ENCODE results near the gene EDEM3. TPM values are rescaled to one million over a fixed set of nuclear protein-coding genes. Genes with fewer than 3 reads are reported as not detected.

EDEM3 gene
- polyA plus RNA-seq, 2 of the 4 experiments (the other 2 are of a cell fraction): 10.5 to 24.2 TPM

GRCh38 chr1:184771190-184771691, 16.6 kb upstream of the EDEM3 start:
- H3K27ac ChIP-seq: no peak overlapping the region
- WGBS (ENCODE audit: missing lambda C conversion rate): 59% methylated on average over 7 of the region's 7 CpGs
- ChIA-PET POLR2A (interaction anchor here (0.7 kb wide), 1 partner anchor 910 kb away, joined by 3 read pairs; no protein-coding TSS in a partner anchor), CTCF (no interaction called here)
- H3K4me3 ChIP-seq: no peak overlapping the region
- FAIRE-seq (no peak), DNase-seq (ENCODE audit: low read depth in 1 of 2, low spot score in 1 of 2) (no peak), ATAC-seq (no peak)
- H3K4me1 ChIP-seq: no peaks in the 10 kb centered on the region
- no peaks in the 10 kb centered on the region for H3K9me3 ChIP-seq
- no peak overlapping the region for H3K4me2 ChIP-seq
- TF ChIP-seq MYC (IDR thresholded peaks at IDR 0.05; ENCODE audit: borderline replicate concordance, low read length) (no peak), MAX (IDR thresholded peaks at IDR 0.05) (no peak), PHF8 (IDR thresholded peaks at IDR 0.05; ENCODE audit: borderline replicate concordance, low read depth) (no peak), HES2 (IDR thresholded peaks at IDR 0.05) (no peak), USF2 (IDR thresholded peaks at IDR 0.05) (no peak), RARB (CRISPR knock-in tag; IDR thresholded peaks at IDR 0.05) (no peak), KDM1A (IDR thresholded peaks at IDR 0.05; ENCODE audit: low read depth) (no peak), HEYL (CRISPR knock-in tag; IDR thresholded peaks at IDR 0.05) (no peak), GATA3 (IDR thresholded peaks at IDR 0.05; ENCODE audit: borderline replicate concordance) (no peak), EHMT2 (IDR thresholded peaks at IDR 0.05; ENCODE audit: low read depth) (no peak), PBX3 (IDR thresholded peaks at IDR 0.05) (no peak), RCOR1 (IDR thresholded peaks at IDR 0.05; ENCODE audit: low read depth, low read length) (no peak), SMC3 (IDR thresholded peaks at IDR 0.05) (no peak), EHF (CRISPR knock-in tag; IDR thresholded peaks at IDR 0.05) (no peak)

- ChIA-PET POLR2A (no interaction called here), CTCF (no interaction called here)
- TF ChIP-seq KDM5A (IDR thresholded peaks at IDR 0.05) (no peak), BCL3 (IDR thresholded peaks at IDR 0.05) (no peak), ESRRA (IDR thresholded peaks at IDR 0.05; ENCODE audit: borderline replicate concordance, low read length) (no peak), POLR2A (IDR thresholded peaks at IDR 0.05; ENCODE audit: low read length) (no peak), NR3C1 (IDR thresholded peaks at IDR 0.05) (no peak), TFCP2L1 (CRISPR knock-in tag; IDR thresholded peaks at IDR 0.05) (no peak), CTCF (IDR thresholded peaks at IDR 0.05) (no peak), REST (IDR thresholded peaks at IDR 0.05) (no peak), NFE2L2 (conservative IDR thresholded peaks at IDR 0.05; ENCODE audit: low read length) (no peak), CHD4 (IDR thresholded peaks at IDR 0.05; ENCODE audit: borderline replicate concordance) (no peak), MAX (IDR thresholded peaks at IDR 0.05) (no peak), RCOR1 (IDR thresholded peaks at IDR 0.05; ENCODE audit: low read depth, low read length) (no peak), KDM1A (IDR thresholded peaks at IDR 0.05; ENCODE audit: low read depth) (no peak), HOXB5 (CRISPR knock-in tag; IDR thresholded peaks at IDR 0.05) (no peak), PBX3 (IDR thresholded peaks at IDR 0.05) (no peak), HOXA7 (CRISPR knock-in tag; IDR thresholded peaks at IDR 0.05) (no peak)
- no peak overlapping the region for H3K4me2 ChIP-seq
- DNase-seq (ENCODE audit: low read depth in 1 of 2, low spot score in 1 of 2) (no peak), FAIRE-seq (no peak), ATAC-seq (no peak)
- WGBS (ENCODE audit: missing lambda C conversion rate): 87% methylated on average over 4 of the region's 4 CpGs
- no peak overlapping the region for H3K4me3 ChIP-seq
- H3K27ac ChIP-seq: no peak overlapping the region
- no peaks in the 10 kb centered on the region for H3K4me1 ChIP-seq
- H3K9me3 ChIP-seq: no peaks in the 10 kb centered on the region
These were observed 15.7 kb upstream of the EDEM3 start for GRCh38 chr1:184770181-184770979.

Measured in A549 (cell line).